ENCODE results near the gene HDAC11. TPM values are rescaled to one million over a fixed set of nuclear protein-coding genes. Genes with fewer than 3 reads are reported as not detected.
A peak's percentile ranks its signal among the peaks of the same experiment; 100 is the strongest.

The HDAC11 gene
- total and polyA plus RNA-seq, 2 of the 13 experiments (the other 11 are each of a cell fraction or from before 2014, with no cell fraction given) = 13.7 to 33.1 TPM

DNA sequence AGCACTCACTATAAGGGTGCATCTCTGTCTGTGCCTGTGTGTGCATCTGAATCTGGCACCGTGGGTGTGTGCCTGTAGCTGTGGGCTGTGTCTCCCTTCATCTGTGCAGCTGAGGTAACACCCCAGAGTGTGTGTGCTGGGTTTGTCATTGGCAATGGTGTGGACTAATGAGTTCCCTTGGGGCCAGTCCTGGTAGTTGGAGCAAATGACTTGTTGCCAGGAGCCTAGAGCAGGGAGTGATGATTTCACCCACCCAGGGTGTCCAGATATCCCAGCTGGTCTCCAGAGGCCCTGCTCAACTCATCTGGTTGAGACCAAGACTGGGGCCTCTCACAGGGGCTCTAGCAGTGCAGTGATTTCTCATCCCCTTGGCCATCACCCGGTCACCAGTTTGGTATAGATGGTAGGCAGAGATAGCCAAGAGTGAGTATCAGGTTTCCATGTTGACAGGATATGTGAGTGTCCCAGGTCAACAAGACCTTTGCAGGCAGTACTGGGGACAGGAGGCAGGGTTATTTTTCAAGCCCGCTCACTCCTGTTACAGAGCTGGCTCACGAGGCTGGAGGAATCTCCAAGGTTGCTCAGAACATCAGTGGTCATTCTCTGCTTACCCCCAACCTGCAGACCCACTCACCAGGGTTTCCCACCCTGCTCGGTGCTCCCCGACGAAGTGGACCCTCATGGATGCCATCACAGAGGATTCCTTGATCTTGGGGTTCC is 4.1 kb upstream of the HDAC11 start (continued):
- no peak for TF ChIP-seq RBM22 (optimal IDR thresholded peaks at IDR 0.05; ENCODE audit: low read length)
- TF ChIP-seq ZNF382 (CRISPR knock-in tag; IDR thresholded peaks at IDR 0.05; ENCODE audit: borderline replicate concordance) = no peak
- TF ChIP-seq, protein P1, sequence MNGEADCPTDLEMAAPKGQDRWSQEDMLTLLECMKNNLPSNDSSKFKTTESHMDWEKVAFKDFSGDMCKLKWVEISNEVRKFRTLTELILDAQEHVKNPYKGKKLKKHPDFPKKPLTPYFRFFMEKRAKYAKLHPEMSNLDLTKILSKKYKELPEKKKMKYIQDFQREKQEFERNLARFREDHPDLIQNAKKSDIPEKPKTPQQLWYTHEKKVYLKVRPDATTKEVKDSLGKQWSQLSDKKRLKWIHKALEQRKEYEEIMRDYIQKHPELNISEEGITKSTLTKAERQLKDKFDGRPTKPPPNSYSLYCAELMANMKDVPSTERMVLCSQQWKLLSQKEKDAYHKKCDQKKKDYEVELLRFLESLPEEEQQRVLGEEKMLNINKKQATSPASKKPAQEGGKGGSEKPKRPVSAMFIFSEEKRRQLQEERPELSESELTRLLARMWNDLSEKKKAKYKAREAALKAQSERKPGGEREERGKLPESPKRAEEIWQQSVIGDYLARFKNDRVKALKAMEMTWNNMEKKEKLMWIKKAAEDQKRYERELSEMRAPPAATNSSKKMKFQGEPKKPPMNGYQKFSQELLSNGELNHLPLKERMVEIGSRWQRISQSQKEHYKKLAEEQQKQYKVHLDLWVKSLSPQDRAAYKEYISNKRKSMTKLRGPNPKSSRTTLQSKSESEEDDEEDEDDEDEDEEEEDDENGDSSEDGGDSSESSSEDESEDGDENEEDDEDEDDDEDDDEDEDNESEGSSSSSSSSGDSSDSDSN (CRISPR knock-in tag; IDR thresholded peaks at IDR 0.05) = peak; percentile 50; the same call in 1 of the 2 replicates
- TF ChIP-seq SMAD3 (CRISPR knock-in tag; IDR thresholded peaks at IDR 0.05) = peak; percentile 91; the same call in 1 of the 2 replicates
- no peak for TF ChIP-seq LCORL (IDR thresholded peaks at IDR 0.05)
- TF ChIP-seq LCORL (CRISPR knock-in tag; IDR thresholded peaks at IDR 0.05) = peak; percentile 92
- TF ChIP-seq TCF12 (IDR thresholded peaks at IDR 0.05) = no peak
- no peak for TF ChIP-seq TCF12 (CRISPR knock-in tag; IDR thresholded peaks at IDR 0.05)
- no peak for TF ChIP-seq SRF (IDR thresholded peaks at IDR 0.05; ENCODE audit: low read depth, low read length)
- TF ChIP-seq PHF8 (CRISPR knock-in tag; IDR thresholded peaks at IDR 0.05) = no peak
- TF ChIP-seq, protein P2, sequence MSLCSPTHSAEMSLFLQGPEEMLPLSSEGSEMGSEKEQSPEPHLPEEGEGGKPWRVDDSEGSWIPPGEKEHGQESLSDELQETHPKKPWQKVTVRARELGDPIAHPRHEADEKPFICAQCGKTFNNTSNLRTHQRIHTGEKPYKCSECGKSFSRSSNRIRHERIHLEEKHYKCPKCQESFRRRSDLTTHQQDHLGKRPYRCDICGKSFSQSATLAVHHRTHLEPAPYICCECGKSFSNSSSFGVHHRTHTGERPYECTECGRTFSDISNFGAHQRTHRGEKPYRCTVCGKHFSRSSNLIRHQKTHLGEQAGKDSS (CRISPR knock-in tag; IDR thresholded peaks at IDR 0.05; ENCODE audit: borderline replicate concordance, low read depth) = 0 out of 2 replicates have a peak, but pooled peaks have one; percentile 54
- TF ChIP-seq ZNF451 (CRISPR knock-in tag; IDR thresholded peaks at IDR 0.05) = no peak
- TF ChIP-seq ZFP1 (CRISPR knock-in tag; IDR thresholded peaks at IDR 0.05) = peak; percentile 76; the same call in 1 of the 2 replicates
- peak; percentile 77 for TF ChIP-seq SALL1 (CRISPR knock-in tag; IDR thresholded peaks at IDR 0.05)
- TF ChIP-seq ZNF335 (CRISPR knock-in tag; IDR thresholded peaks at IDR 0.05) = 0 out of 2 replicates have a peak, but pooled peaks have one; percentile 70
- no peak for TF ChIP-seq ZNF136 (CRISPR knock-in tag; IDR thresholded peaks at IDR 0.05; ENCODE audit: low read depth)
- TF ChIP-seq ZNF709 (CRISPR knock-in tag; IDR thresholded peaks at IDR 0.05) = no peak
- TF ChIP-seq EP300 (IDR thresholded peaks at IDR 0.05; ENCODE audit: low read depth in 2 of 2, low read length in 2 of 2) = peak; percentile 10 to 56; a peak in 2 of 4 replicates
- TF ChIP-seq EP300 (CRISPR knock-in tag; IDR thresholded peaks at IDR 0.05; ENCODE audit: borderline replicate concordance) = peak; percentile 72; the same call in 1 of the 2 replicates
- TF ChIP-seq SIN3B (IDR thresholded peaks at IDR 0.05; ENCODE audit: low read length) = no peak
- no peak for TF ChIP-seq ZNF768 (CRISPR knock-in tag; IDR thresholded peaks at IDR 0.05)
- no peak for TF ChIP-seq ADNP (CRISPR knock-in tag; IDR thresholded peaks at IDR 0.05)
- TF ChIP-seq MYC (CRISPR knock-in tag; IDR thresholded peaks at IDR 0.05; ENCODE audit: borderline replicate concordance) = no peak; the same call in 1 of the 2 replicates
- TF ChIP-seq, protein P3, sequence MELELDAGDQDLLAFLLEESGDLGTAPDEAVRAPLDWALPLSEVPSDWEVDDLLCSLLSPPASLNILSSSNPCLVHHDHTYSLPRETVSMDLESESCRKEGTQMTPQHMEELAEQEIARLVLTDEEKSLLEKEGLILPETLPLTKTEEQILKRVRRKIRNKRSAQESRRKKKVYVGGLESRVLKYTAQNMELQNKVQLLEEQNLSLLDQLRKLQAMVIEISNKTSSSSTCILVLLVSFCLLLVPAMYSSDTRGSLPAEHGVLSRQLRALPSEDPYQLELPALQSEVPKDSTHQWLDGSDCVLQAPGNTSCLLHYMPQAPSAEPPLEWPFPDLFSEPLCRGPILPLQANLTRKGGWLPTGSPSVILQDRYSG (CRISPR knock-in tag; IDR thresholded peaks at IDR 0.05) = no peak
- TF ChIP-seq TRIM24 (CRISPR knock-in tag; IDR thresholded peaks at IDR 0.05) = no peak
- TF ChIP-seq, protein P4, sequence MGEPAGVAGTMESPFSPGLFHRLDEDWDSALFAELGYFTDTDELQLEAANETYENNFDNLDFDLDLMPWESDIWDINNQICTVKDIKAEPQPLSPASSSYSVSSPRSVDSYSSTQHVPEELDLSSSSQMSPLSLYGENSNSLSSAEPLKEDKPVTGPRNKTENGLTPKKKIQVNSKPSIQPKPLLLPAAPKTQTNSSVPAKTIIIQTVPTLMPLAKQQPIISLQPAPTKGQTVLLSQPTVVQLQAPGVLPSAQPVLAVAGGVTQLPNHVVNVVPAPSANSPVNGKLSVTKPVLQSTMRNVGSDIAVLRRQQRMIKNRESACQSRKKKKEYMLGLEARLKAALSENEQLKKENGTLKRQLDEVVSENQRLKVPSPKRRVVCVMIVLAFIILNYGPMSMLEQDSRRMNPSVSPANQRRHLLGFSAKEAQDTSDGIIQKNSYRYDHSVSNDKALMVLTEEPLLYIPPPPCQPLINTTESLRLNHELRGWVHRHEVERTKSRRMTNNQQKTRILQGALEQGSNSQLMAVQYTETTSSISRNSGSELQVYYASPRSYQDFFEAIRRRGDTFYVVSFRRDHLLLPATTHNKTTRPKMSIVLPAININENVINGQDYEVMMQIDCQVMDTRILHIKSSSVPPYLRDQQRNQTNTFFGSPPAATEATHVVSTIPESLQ (CRISPR knock-in tag; conservative IDR thresholded peaks at IDR 0.05) = no peak
- TF ChIP-seq HCFC1 (IDR thresholded peaks at IDR 0.05; ENCODE audit: low read depth, low read length) = no peak

Measured in HepG2 (cell line).